H9 (cell line): ENCODE data around the gene DDX49. TPM values are rescaled to one million over a fixed set of nuclear protein-coding genes. Genes with fewer than 3 reads are reported as not detected.

ENCODE experiments used
- DNase-seq: peaks from one replicate; pipeline ENCODE4 v3.0.0-alpha.2; 2017
- H2AFZ ChIP-seq: one replicate; pipeline ENCODE4 v1.6.1; 2013; ENCODE audit warnings: mild to moderate bottlenecking, low read length, control low read depth, moderate library complexity
- H2AK5ac ChIP-seq: 2 replicates; pipeline ENCODE4 v1.6.1; 2013; ENCODE audit warnings: low read length, control low read depth, mixed read lengths; ENCODE audit not compliant: insufficient read length
- H2BK120ac ChIP-seq: one replicate; pipeline ENCODE4 v1.6.1; 2013; ENCODE audit warnings: low read depth, mild to moderate bottlenecking, low read length, control low read depth, inconsistent platforms; ENCODE audit not compliant: poor library complexity, severe bottlenecking
- H2BK12ac ChIP-seq: 2 replicates; pipeline ENCODE4 v1.6.1; 2013; ENCODE audit warnings: low read length, control low read depth, mixed read lengths, low read depth; ENCODE audit not compliant: insufficient read length
- H2BK15ac ChIP-seq: 2 replicates; pipeline ENCODE4 v1.6.1; 2013; ENCODE audit warnings: low read depth, low read length, control low read depth
- H2BK20ac ChIP-seq: one replicate; pipeline ENCODE4 v1.6.1; 2013; ENCODE audit warnings: low read depth, mild to moderate bottlenecking, low read length, control low read depth, inconsistent platforms; ENCODE audit not compliant: poor library complexity, severe bottlenecking
- H2BK5ac ChIP-seq: 2 replicates; pipeline ENCODE4 v1.6.1; 2013; ENCODE audit warnings: low read length, control low read depth, mixed read lengths; ENCODE audit not compliant: insufficient read length
- H3K14ac ChIP-seq: 2 replicates; pipeline ENCODE4 v1.6.1; 2013; ENCODE audit warnings: low read length, control low read depth; ENCODE audit not compliant: insufficient read depth
- H3K18ac ChIP-seq: 2 replicates; pipeline ENCODE4 v1.6.1; 2013; ENCODE audit warnings: low read depth, mild to moderate bottlenecking, mixed read lengths, low read length, control low read depth; ENCODE audit not compliant: insufficient read length
- H3K23ac ChIP-seq: 2 replicates; pipeline ENCODE4 v1.6.1; 2013; ENCODE audit warnings: low read length, control low read depth, mixed read lengths, low read depth; ENCODE audit not compliant: insufficient read length
- H3K23me2 ChIP-seq: 2 replicates; pipeline ENCODE4 v1.6.1; 2013; ENCODE audit warnings: low read depth, mild to moderate bottlenecking, mixed read lengths, low read length, control low read depth; ENCODE audit not compliant: insufficient read length, poor library complexity, severe bottlenecking
- H3K27ac ChIP-seq: 2 replicates; pipeline ENCODE4 v1.5.1; 2013; ENCODE audit warnings: low read length, control low read depth, mixed read lengths, low read depth; ENCODE audit not compliant: insufficient read length
- H3K27me3 ChIP-seq: 2 replicates; pipeline ENCODE4 v1.6.1; 2013; ENCODE audit warnings: low read length, control low read depth, inconsistent platforms; ENCODE audit not compliant: insufficient read depth
- H3K4ac ChIP-seq: 2 replicates; pipeline ENCODE4 v1.6.1; 2013; ENCODE audit warnings: low read depth, mild to moderate bottlenecking, control low read depth, inconsistent platforms, low read length, moderate library complexity
- H3K4me1 ChIP-seq: 2 replicates; pipeline ENCODE4 v1.6.1; 2013; ENCODE audit warnings: low read length, control low read depth, inconsistent platforms; ENCODE audit not compliant: insufficient read depth
- H3K4me2 ChIP-seq: 2 replicates; pipeline ENCODE4 v1.6.1; 2013; ENCODE audit warnings: low read length, control low read depth, mixed read lengths; ENCODE audit not compliant: insufficient read length, insufficient read depth
- H3K56ac ChIP-seq: 2 replicates; pipeline ENCODE4 v1.6.1; 2013; ENCODE audit warnings: low read depth, mild to moderate bottlenecking, mixed read lengths, low read length, control low read depth; ENCODE audit not compliant: insufficient read length
- H3K79me1 ChIP-seq: 2 replicates; pipeline ENCODE4 v1.6.1; 2013; ENCODE audit warnings: low read depth, mild to moderate bottlenecking, moderate library complexity, low read length, control low read depth, inconsistent platforms; ENCODE audit not compliant: insufficient read depth, poor library complexity, severe bottlenecking
- H3K79me2 ChIP-seq: 2 replicates; pipeline ENCODE4 v1.6.1; 2013; ENCODE audit warnings: low read length, control low read depth, inconsistent platforms; ENCODE audit not compliant: insufficient read depth
- H3K9ac ChIP-seq: 2 replicates; pipeline ENCODE4 v1.6.1; 2013; ENCODE audit warnings: low read length, control low read depth, mixed read lengths; ENCODE audit not compliant: insufficient read length; ENCODE audit errors: extremely low read depth
- H3K9me3 ChIP-seq: one replicate; pipeline ENCODE4 v1.6.1; 2013; ENCODE audit warnings: low read depth, low read length, inconsistent platforms; ENCODE audit not compliant: control insufficient read depth
- H3T11ph ChIP-seq: one replicate; pipeline ENCODE4 v1.6.1; 2013; ENCODE audit warnings: mild to moderate bottlenecking, low read length, control low read depth, inconsistent platforms
- H4K20me1 ChIP-seq: one replicate; pipeline ENCODE4 v1.6.1; 2013; ENCODE audit not compliant: control insufficient read depth, insufficient read length, insufficient read depth
- H4K5ac ChIP-seq: 2 replicates; pipeline ENCODE4 v1.6.1; 2013; ENCODE audit warnings: low read depth, mild to moderate bottlenecking, mixed read lengths, low read length, control low read depth; ENCODE audit not compliant: insufficient read length
- H4K8ac ChIP-seq: replicated peaks from 2 replicates; pipeline ENCODE4 v1.6.1; 2013; ENCODE audit warnings: low read length, control low read depth, mixed read lengths, low read depth; ENCODE audit not compliant: insufficient read length
- H4K91ac ChIP-seq: 2 replicates; pipeline ENCODE4 v1.6.1; 2013; ENCODE audit warnings: low read depth, mild to moderate bottlenecking, moderate library complexity, mixed read lengths, low read length, control low read depth; ENCODE audit not compliant: insufficient read length
- H3K27ac Mint-ChIP-seq, 3 experiments: 2 replicates in 2 of 3; 3 replicates in 1 of 3; pipeline ENCODE4 v1.8.0; 2020 to 2021; ENCODE audit warnings: mixed read lengths in 3 of 3, mild to moderate bottlenecking in 1 of 3, moderate library complexity in 1 of 3
- H3K27me3 Mint-ChIP-seq: 2 replicates; pipeline ENCODE4 v1.8.0; 2021; ENCODE audit warnings: low read depth, mild to moderate bottlenecking, moderate library complexity, mixed read lengths
- H3K36me3 Mint-ChIP-seq, 3 experiments: 2 replicates in 2 of 3; 3 replicates in 1 of 3; pipeline ENCODE4 v1.8.0; 2020 to 2021; ENCODE audit warnings: low read depth in 3 of 3, mixed read lengths in 3 of 3; ENCODE audit not compliant: insufficient read depth in 1 of 3
- H3K4me1 Mint-ChIP-seq, 2 experiments: 2 replicates each; pipeline ENCODE4 v1.8.0; 2020; ENCODE audit warnings: mixed read lengths in 2 of 2
- H3K4me3 Mint-ChIP-seq, 2 experiments: 2 replicates in 1 of 2; 3 replicates in 1 of 2; pipeline ENCODE4 v1.8.0; 2020 to 2021; ENCODE audit warnings: mild to moderate bottlenecking in 2 of 2, mixed read lengths in 2 of 2, moderate library complexity in 1 of 2
- H3K9me3 Mint-ChIP-seq, 2 experiments: 2 replicates in 1 of 2; 3 replicates in 1 of 2; pipeline ENCODE4 v1.8.0; 2020; ENCODE audit warnings: mild to moderate bottlenecking in 2 of 2, mixed read lengths in 2 of 2, moderate library complexity in 1 of 2
- WGBS: extraction: QIAGEN DNeasy Blood & Tissue Kit; methylation state at CpG from one replicate; pipeline ENCODE4 v1.1.7; 2013; ENCODE audit warnings: missing lambda C conversion rate, low lambda C conversion rate, mixed read lengths; ENCODE audit not compliant: insufficient read length; ENCODE audit errors: extremely low coverage; 5-methylcytosine and 5-hydroxymethylcytosine counted together
- total RNA-seq: library from RNA; stranded (reverse); gene quantifications from 2 replicates; pipeline ENCODE4 v1.2.1, GENCODE V29; 2021
- TF ChIP-seq, protein P1 (sequence below): fragments of 200-600 bp; sonication (generic); conservative IDR thresholded peaks from 3 replicates; pipeline ENCODE4 v1.8.0; 2021; ENCODE audit warnings: antibody characterized with exemption, mild to moderate bottlenecking

Gene DDX49
- total RNA-seq, 1 experiment from 2014 or later, result 52.3 TPM

- no peak overlapping the region for H3K14ac ChIP-seq
- no peak overlapping the region for H3T11ph ChIP-seq
- no peaks in the 10 kb centered on the region for H3K9me3 ChIP-seq
- DNase-seq, result no peak
- H3K56ac ChIP-seq, result no peak overlapping the region
- H3K79me2 ChIP-seq, result no peaks in the 10 kb centered on the region
- Mint-ChIP-seq H3K9me3 (peaks cover 0 to 9% of the 10 kb centered on the region in 2 experiments; a peak in 3 of 5 replicates), H3K4me3 (no peak overlapping the region), H3K4me1 (peaks cover 0 to 5% of the 10 kb centered on the region in 2 experiments; a peak in 1 of 4 replicates), H3K27me3 (no peaks in the 10 kb centered on the region), H3K27ac (no peak overlapping the region; a peak in 1 of 7 replicates), H3K36me3 (peaks cover 33 to 64% (median 43%) of the 10 kb centered on the region in 3 experiments)
- H4K5ac ChIP-seq, result no peak overlapping the region
- no peak overlapping the region for H2BK120ac ChIP-seq
- H3K79me1 ChIP-seq, result no peaks in the 10 kb centered on the region
- no peak overlapping the region for H2AK5ac ChIP-seq
- no peak overlapping the region for H2BK15ac ChIP-seq
- H2BK12ac ChIP-seq, result no peak overlapping the region
- no peaks in the 10 kb centered on the region for H4K20me1 ChIP-seq
- no peak overlapping the region for H2AFZ ChIP-seq
- no peak overlapping the region for H4K8ac ChIP-seq
- H3K27ac ChIP-seq, result no peak overlapping the region
- TF ChIP-seq, protein P1, sequence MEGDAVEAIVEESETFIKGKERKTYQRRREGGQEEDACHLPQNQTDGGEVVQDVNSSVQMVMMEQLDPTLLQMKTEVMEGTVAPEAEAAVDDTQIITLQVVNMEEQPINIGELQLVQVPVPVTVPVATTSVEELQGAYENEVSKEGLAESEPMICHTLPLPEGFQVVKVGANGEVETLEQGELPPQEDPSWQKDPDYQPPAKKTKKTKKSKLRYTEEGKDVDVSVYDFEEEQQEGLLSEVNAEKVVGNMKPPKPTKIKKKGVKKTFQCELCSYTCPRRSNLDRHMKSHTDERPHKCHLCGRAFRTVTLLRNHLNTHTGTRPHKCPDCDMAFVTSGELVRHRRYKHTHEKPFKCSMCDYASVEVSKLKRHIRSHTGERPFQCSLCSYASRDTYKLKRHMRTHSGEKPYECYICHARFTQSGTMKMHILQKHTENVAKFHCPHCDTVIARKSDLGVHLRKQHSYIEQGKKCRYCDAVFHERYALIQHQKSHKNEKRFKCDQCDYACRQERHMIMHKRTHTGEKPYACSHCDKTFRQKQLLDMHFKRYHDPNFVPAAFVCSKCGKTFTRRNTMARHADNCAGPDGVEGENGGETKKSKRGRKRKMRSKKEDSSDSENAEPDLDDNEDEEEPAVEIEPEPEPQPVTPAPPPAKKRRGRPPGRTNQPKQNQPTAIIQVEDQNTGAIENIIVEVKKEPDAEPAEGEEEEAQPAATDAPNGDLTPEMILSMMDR, result no peak
- no peak overlapping the region for H3K4me2 ChIP-seq
- H3K18ac ChIP-seq, result no peak overlapping the region
- H3K4me1 ChIP-seq, result no peaks in the 10 kb centered on the region
- no peak overlapping the region for H3K23ac ChIP-seq
- no CpG with 5 or more reads among the region's 5 CpGs for WGBS
- H4K91ac ChIP-seq, result no peak overlapping the region
- H3K27me3 ChIP-seq, result no peaks in the 10 kb centered on the region
- H2BK5ac ChIP-seq, result no peak overlapping the region
- H3K23me2 ChIP-seq, result no peaks in the 10 kb centered on the region
- H2BK20ac ChIP-seq, result no peak overlapping the region
- H3K4ac ChIP-seq, result no peak overlapping the region
- no peak overlapping the region for H3K9ac ChIP-seq
These were observed 43.8 kb upstream of the DDX49 start for GRCh38 chr19:18875726-18876125.
